H1 (cell line): Measurements from ENCODE around the gene RIIAD1. TPM values are rescaled to one million over a fixed set of nuclear protein-coding genes. Genes with fewer than 3 reads are reported as not detected.

Source experiments
- CTCF ChIA-PET: fragments of 300-600 bp; sonication (Branson Sonifier 250); formaldehyde crosslinking; loops from one replicate; lab custom pipeline; 2021; ENCODE audit not compliant: partially characterized antibody; lab: Charles Lee
- POLR2A ChIA-PET: fragments of 300-600 bp; sonication (Branson Sonifier 250); formaldehyde crosslinking; loops from one replicate; lab custom pipeline; 2021; ENCODE audit warnings: inconsistent platforms; ENCODE audit not compliant: partially characterized antibody; lab: Charles Lee
- DNase-seq, 2 experiments: peaks; one replicate each; pipeline versions ENCODE4 v3.0.0 to v3.0.0-alpha.2; 2010 to 2022; ENCODE audit warnings: low spot score in 2 of 2, low read depth in 1 of 2, mixed read lengths in 1 of 2
- FAIRE-seq: peaks from 2 replicates; lab custom pipeline; 2011; peaks lifted over from hg19 to GRCh38; lab: Jason Lieb, UNC
- H2AFZ ChIP-seq: 2 replicates; pipeline ENCODE4 v1.8.1; 2012; ENCODE audit warnings: low read length, inconsistent platforms
- H2AK5ac ChIP-seq: 2 replicates; pipeline ENCODE4 v1.6.1; 2013; ENCODE audit warnings: low read depth, low read length
- H2BK120ac ChIP-seq: replicated peaks from 2 replicates; pipeline ENCODE3; 2013; ENCODE audit warnings: low read depth, low read length, inconsistent platforms
- H2BK12ac ChIP-seq: 2 replicates; pipeline ENCODE4 v1.6.1; 2013; ENCODE audit warnings: low read depth, low read length
- H2BK15ac ChIP-seq: 2 replicates; pipeline ENCODE4 v1.6.1; 2013; ENCODE audit warnings: low read length
- H2BK20ac ChIP-seq: 2 replicates; pipeline ENCODE4 v1.6.1; 2013; ENCODE audit warnings: low read length
- H2BK5ac ChIP-seq: 2 replicates; pipeline ENCODE4 v1.6.1; 2013; ENCODE audit warnings: low read depth, low read length
- H3K14ac ChIP-seq: 2 replicates; pipeline ENCODE4 v1.6.1; 2013; ENCODE audit warnings: inconsistent platforms; ENCODE audit not compliant: insufficient read length
- H3K18ac ChIP-seq: 2 replicates; pipeline ENCODE4 v1.6.1; 2013; ENCODE audit warnings: low read length; ENCODE audit errors: extremely low read depth
- H3K23ac ChIP-seq: 2 replicates; pipeline ENCODE4 v1.6.1; 2013; ENCODE audit warnings: inconsistent platforms; ENCODE audit not compliant: insufficient read length
- H3K23me2 ChIP-seq: 2 replicates; pipeline ENCODE4 v1.6.1; 2013; ENCODE audit warnings: low read depth, low read length
- H3K27ac ChIP-seq: 2 replicates; pipeline ENCODE4 v1.6.1; 2011; ENCODE audit warnings: low read depth, low read length, inconsistent platforms
- H3K27me3 ChIP-seq, 4 experiments: replicated peaks in 1 of 4; 1 replicate in 1 of 4; 2 replicates in 3 of 4; pipeline versions ENCODE4 v1.6.1 to v1.8.1; 2011 to 2013; ENCODE audit warnings: low read length in 3 of 4, mild to moderate bottlenecking in 3 of 4, inconsistent platforms in 2 of 4, mixed read lengths in 2 of 4, moderate library complexity in 1 of 4; ENCODE audit not compliant: control insufficient read depth in 3 of 4, insufficient read depth in 3 of 4; ENCODE audit errors: extremely low read depth in 1 of 4
- H3K36me3 ChIP-seq, 4 experiments: 2 replicates each; pipeline versions ENCODE4 v1.6.1 to v1.8.1; 2011 to 2013; ENCODE audit warnings: mild to moderate bottlenecking in 4 of 4, low read length in 3 of 4, moderate library complexity in 2 of 4, control low read depth in 1 of 4, inconsistent platforms in 1 of 4; ENCODE audit not compliant: insufficient read depth in 4 of 4, control insufficient read depth in 2 of 4
- H3K4ac ChIP-seq: replicated peaks from 2 replicates; pipeline ENCODE3; 2013; ENCODE audit warnings: low read length, low read depth, mixed read lengths, inconsistent platforms; ENCODE audit not compliant: insufficient read length
- H3K4me1 ChIP-seq, 4 experiments: replicated peaks in 1 of 4; 1 replicate in 1 of 4; 2 replicates in 3 of 4; pipeline versions ENCODE4 v1.6.1 to v1.8.1; 2011 to 2013; ENCODE audit warnings: low read length in 3 of 4, inconsistent platforms in 2 of 4, mixed read lengths in 1 of 4; ENCODE audit not compliant: insufficient read depth in 4 of 4, control insufficient read depth in 3 of 4
- H3K4me2 ChIP-seq, 2 experiments: 2 replicates each; pipeline versions ENCODE4 v1.6.1 to v1.8.1; 2011 to 2013; ENCODE audit warnings: low read depth in 2 of 2, low read length in 2 of 2, control low read depth in 1 of 2, inconsistent platforms in 1 of 2, mild to moderate bottlenecking in 1 of 2; ENCODE audit not compliant: insufficient read depth in 1 of 2
- H3K4me3 ChIP-seq, 4 experiments: fragments of 200-600, 300-600 bp in 1 of 4; sonication (generic), shearing (Covaris generic), sonication (Bioruptor Twin) in 1 of 4; 2 replicates each; pipeline versions ENCODE4 v1.5.1 to v1.8.1; 2011 to 2016; ENCODE audit warnings: low read length in 4 of 4, low read depth in 3 of 4, control low read depth in 2 of 4, inconsistent platforms in 2 of 4, mild to moderate bottlenecking in 2 of 4, mixed read lengths in 1 of 4, moderate library complexity in 1 of 4; ENCODE audit not compliant: insufficient read depth in 2 of 4; ENCODE audit errors: extremely low read depth in 1 of 4
- H3K56ac ChIP-seq: replicated peaks from 2 replicates; pipeline ENCODE3; 2013; ENCODE audit warnings: low read depth, mild to moderate bottlenecking, mixed read lengths, low read length, inconsistent platforms; ENCODE audit not compliant: insufficient read length
- H3K79me1 ChIP-seq: 2 replicates; pipeline ENCODE4 v1.6.1; 2013; ENCODE audit warnings: low read depth, low read length, control low read depth
- H3K79me2 ChIP-seq, 2 experiments: 2 replicates each; pipeline versions ENCODE4 v1.6.1 to v1.8.1; 2012 to 2013; ENCODE audit warnings: low read length in 2 of 2, mild to moderate bottlenecking in 2 of 2, inconsistent platforms in 1 of 2; ENCODE audit not compliant: insufficient read depth in 2 of 2, control insufficient read depth in 1 of 2
- H3K9ac ChIP-seq, 4 experiments: replicated peaks in 1 of 4; 1 replicate in 1 of 4; 2 replicates in 3 of 4; pipeline versions ENCODE4 v1.6.1 to v1.8.1; 2011 to 2013; ENCODE audit warnings: low read depth in 3 of 4, low read length in 3 of 4, control low read depth in 2 of 4, mild to moderate bottlenecking in 2 of 4, moderate library complexity in 2 of 4, inconsistent platforms in 1 of 4; ENCODE audit errors: extremely low read depth in 1 of 4
- H3K9me3 ChIP-seq, 2 experiments: 2 replicates each; pipeline versions ENCODE4 v1.6.1 to v1.8.1; 2012 to 2013; ENCODE audit warnings: mild to moderate bottlenecking in 2 of 2, moderate library complexity in 2 of 2, control low read depth in 1 of 2, inconsistent platforms in 1 of 2, low read depth in 1 of 2, low read length in 1 of 2, mixed read lengths in 1 of 2; ENCODE audit not compliant: insufficient read depth in 2 of 2
- H4K20me1 ChIP-seq, 2 experiments: replicated peaks in 1 of 2; 2 replicates each; pipeline versions ENCODE3 to v1.8.1; 2011 to 2013; ENCODE audit warnings: inconsistent platforms in 2 of 2, low read length in 2 of 2, mild to moderate bottlenecking in 1 of 2; ENCODE audit not compliant: insufficient read depth in 2 of 2, control insufficient read depth in 1 of 2
- H4K5ac ChIP-seq: 2 replicates; pipeline ENCODE4 v1.6.1; 2013; ENCODE audit warnings: low read length, low read depth, mixed read lengths, inconsistent platforms; ENCODE audit not compliant: insufficient read length
- H4K8ac ChIP-seq: 2 replicates; pipeline ENCODE4 v1.8.0; 2013; ENCODE audit warnings: mild to moderate bottlenecking, moderate library complexity, low read length, inconsistent platforms; ENCODE audit not compliant: insufficient read depth; ENCODE audit errors: extremely low read depth
- H4K91ac ChIP-seq: replicated peaks from 2 replicates; pipeline ENCODE3; 2013; ENCODE audit warnings: low read length, mixed read lengths, inconsistent platforms; ENCODE audit not compliant: insufficient read length
- CBX8 ChIP-seq: fragments of 300-800, 300-1000 bp; sonication (generic); IDR thresholded peaks from 2 replicates; pipeline ENCODE4 v1.7.1; 2016; ENCODE audit warnings: low read depth, low read length, borderline replicate concordance
- CREB1 ChIP-seq: IDR thresholded peaks from 2 replicates; pipeline ENCODE4 v1.6.1; 2012; ENCODE audit warnings: inconsistent platforms
- RFX5 ChIP-seq: IDR thresholded peaks from 2 replicates; pipeline ENCODE4 v1.6.1; 2011; ENCODE audit warnings: low read depth, low read length, improper control_type of control experiment, borderline replicate concordance
- SIN3A ChIP-seq, 2 experiments: IDR thresholded peaks in 1 of 2; conservative IDR thresholded peaks in 1 of 2; 2 replicates each; pipeline ENCODE4 v1.6.1; 2011 to 2012; ENCODE audit warnings: low read length in 2 of 2, improper control_type of control experiment in 1 of 2, low read depth in 1 of 2, mild to moderate bottlenecking in 1 of 2
- WGBS, 2 experiments: shearing (Covaris generic) in 1 of 2; methylation state at CpG; one replicate each; pipeline versions ENCODE4 v1.1.6 to v1.1.7; 2013 to 2015; ENCODE audit warnings: low lambda C conversion rate in 2 of 2, mixed read lengths in 2 of 2, inconsistent platforms in 1 of 2, low coverage in 1 of 2, missing lambda C conversion rate in 1 of 2; ENCODE audit not compliant: insufficient replicate concordance in 2 of 2, insufficient coverage in 1 of 2, insufficient read length in 1 of 2; ENCODE audit errors: extremely low coverage in 1 of 2, missing lambda C conversion rate in 1 of 2; 5-methylcytosine and 5-hydroxymethylcytosine counted together
- polyA plus RNA-seq, 7 experiments: library from polyadenylated mRNA; depleted of rRNA in 3 of 7; stranded (reverse) in 5 of 7; unstranded in 2 of 7; fragments of >200 nt in 5 of 7; fragments of 200-250 nt in 2 of 7; gene quantifications; 1 replicate in 5 of 7; 2 replicates in 1 of 7; 4 replicates in 1 of 7; pipeline versions ENCODE4 v1.2.1 to v1.2.3, GENCODE V29; 2011 to 2013; ENCODE audit warnings: missing spikeins in 2 of 7, mixed read lengths in 2 of 7
- total RNA-seq: library from RNA; stranded (reverse); fragmentation: NEBNext Ultra II Directional; extraction: Animal tissue kit (Norgen Biotek cat#: 25700); gene quantifications from 2 replicates; pipeline ENCODE4 v1.2.1, GENCODE V29; 2021

Gene RIIAD1
- total and polyA plus RNA-seq, 2 of the 8 experiments (the other 6 are each of a cell fraction or from before 2014, with no cell fraction given), result not detected

DNA sequence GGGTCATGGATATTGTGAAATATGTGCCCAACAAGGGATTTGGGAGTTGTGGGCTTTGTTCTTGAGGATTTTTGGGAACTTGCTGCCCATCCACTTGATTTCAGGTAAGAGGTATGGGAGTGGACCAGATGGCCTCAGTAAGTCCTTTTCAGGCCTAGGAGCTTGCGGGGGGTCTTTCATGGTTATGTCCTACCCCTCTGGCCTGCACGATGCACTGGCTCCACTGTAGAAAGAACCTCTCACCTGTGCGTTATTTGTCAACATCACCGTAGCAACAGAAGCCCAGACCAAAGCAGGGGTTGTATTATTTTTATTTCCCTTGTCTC is 8.6 kb downstream of the RIIAD1 start:
- Histone ChIP-seq H3K23me2 (no peaks in the 10 kb centered on the region), H3K4ac (no peak overlapping the region), H3K9me3 (no peaks in the 10 kb centered on the region), H2BK20ac (no peak overlapping the region), H3K56ac (no peak overlapping the region), H3K79me2 (no peaks in the 10 kb centered on the region), H3K27me3 (no peaks in the 10 kb centered on the region; a peak in 1 of 7 replicates), H2AK5ac (no peak overlapping the region), H4K5ac (no peak overlapping the region), H3K9ac (no peak overlapping the region), H2BK120ac (no peak overlapping the region), H2AFZ (no peak overlapping the region), H2BK15ac (no peak overlapping the region), H4K20me1 (no peaks in the 10 kb centered on the region), H3K4me2 (no peak overlapping the region), H3K4me1 (peaks cover 3 to 10% (median 6%) of the 10 kb centered on the region in 4 experiments), H3K36me3 (no peaks in the 10 kb centered on the region), H2BK5ac (no peak overlapping the region), H3K14ac (no peak overlapping the region)
- POLR2A ChIA-PET, result no interaction called here
- WGBS, 2 experiments, result 91% methylated on average over 4 of the region's 4 CpGs; no CpG with 5 or more reads in 1 of the 2 experiments
- CTCF ChIA-PET, result interaction anchor here (0.6 to 1.3 kb wide), 4 partner anchors 11 to 56 kb away, joined by 3 to 4 read pairs (median 3); no protein-coding TSS in a partner anchor
- DNase-seq (no peak), FAIRE-seq (no peak)
- TF ChIP-seq SIN3A (conservative IDR thresholded peaks at IDR 0.05 in 1 of 2, IDR thresholded peaks at IDR 0.05 in 1 of 2; ENCODE audit: low read depth in 1 of 2, low read length in 2 of 2), result no peak
- no peak for TF ChIP-seq CREB1
- no peak for TF ChIP-seq CBX8
- no peak for TF ChIP-seq RFX5
- TF ChIP-seq, all 59 proteins: peak for 0
- Histone ChIP-seq H4K91ac (no peak overlapping the region), H3K23ac (no peak overlapping the region), H3K4me3 (no peak overlapping the region), H4K8ac (no peak overlapping the region), H3K27ac (no peak overlapping the region), H3K18ac (no peak overlapping the region), H3K79me1 (no peaks in the 10 kb centered on the region), H2BK12ac (no peak overlapping the region)
